H1 (cell line): ENCODE data around the gene B3GAT1. TPM values are rescaled to one million over a fixed set of nuclear protein-coding genes. Genes with fewer than 3 reads are reported as not detected.

Experiments used
- CTCF ChIA-PET: fragments of 300-600 bp; sonication (Branson Sonifier 250); formaldehyde crosslinking; loops from one replicate; lab custom pipeline; 2021; ENCODE audit not compliant: partially characterized antibody; lab: Charles Lee
- POLR2A ChIA-PET: fragments of 300-600 bp; sonication (Branson Sonifier 250); formaldehyde crosslinking; loops from one replicate; lab custom pipeline; 2021; ENCODE audit warnings: inconsistent platforms; ENCODE audit not compliant: partially characterized antibody; lab: Charles Lee
- DNase-seq, 2 experiments: peaks; one replicate each; pipeline versions ENCODE4 v3.0.0 to v3.0.0-alpha.2; 2010 to 2022; ENCODE audit warnings: low spot score in 2 of 2, low read depth in 1 of 2, mixed read lengths in 1 of 2
- FAIRE-seq: peaks from 2 replicates; lab custom pipeline; 2011; peaks lifted over from hg19 to GRCh38; lab: Jason Lieb, UNC
- H2AFZ ChIP-seq: 2 replicates; pipeline ENCODE4 v1.8.1; 2012; ENCODE audit warnings: low read length, inconsistent platforms
- H2AK5ac ChIP-seq: 2 replicates; pipeline ENCODE4 v1.6.1; 2013; ENCODE audit warnings: low read depth, low read length
- H2BK120ac ChIP-seq: replicated peaks from 2 replicates; pipeline ENCODE3; 2013; ENCODE audit warnings: low read depth, low read length, inconsistent platforms
- H2BK12ac ChIP-seq: 2 replicates; pipeline ENCODE4 v1.6.1; 2013; ENCODE audit warnings: low read depth, low read length
- H2BK15ac ChIP-seq: 2 replicates; pipeline ENCODE4 v1.6.1; 2013; ENCODE audit warnings: low read length
- H2BK20ac ChIP-seq: 2 replicates; pipeline ENCODE4 v1.6.1; 2013; ENCODE audit warnings: low read length
- H2BK5ac ChIP-seq: 2 replicates; pipeline ENCODE4 v1.6.1; 2013; ENCODE audit warnings: low read depth, low read length
- H3K14ac ChIP-seq: 2 replicates; pipeline ENCODE4 v1.6.1; 2013; ENCODE audit warnings: inconsistent platforms; ENCODE audit not compliant: insufficient read length
- H3K18ac ChIP-seq: 2 replicates; pipeline ENCODE4 v1.6.1; 2013; ENCODE audit warnings: low read length; ENCODE audit errors: extremely low read depth
- H3K23ac ChIP-seq: 2 replicates; pipeline ENCODE4 v1.6.1; 2013; ENCODE audit warnings: inconsistent platforms; ENCODE audit not compliant: insufficient read length
- H3K23me2 ChIP-seq: 2 replicates; pipeline ENCODE4 v1.6.1; 2013; ENCODE audit warnings: low read depth, low read length
- H3K27ac ChIP-seq: 2 replicates; pipeline ENCODE4 v1.6.1; 2011; ENCODE audit warnings: low read depth, low read length, inconsistent platforms
- H3K27me3 ChIP-seq, 4 experiments: replicated peaks in 1 of 4; 1 replicate in 1 of 4; 2 replicates in 3 of 4; pipeline versions ENCODE4 v1.6.1 to v1.8.1; 2011 to 2013; ENCODE audit warnings: low read length in 3 of 4, mild to moderate bottlenecking in 3 of 4, inconsistent platforms in 2 of 4, mixed read lengths in 2 of 4, moderate library complexity in 1 of 4; ENCODE audit not compliant: control insufficient read depth in 3 of 4, insufficient read depth in 3 of 4; ENCODE audit errors: extremely low read depth in 1 of 4
- H3K36me3 ChIP-seq, 4 experiments: 2 replicates each; pipeline versions ENCODE4 v1.6.1 to v1.8.1; 2011 to 2013; ENCODE audit warnings: mild to moderate bottlenecking in 4 of 4, low read length in 3 of 4, moderate library complexity in 2 of 4, control low read depth in 1 of 4, inconsistent platforms in 1 of 4; ENCODE audit not compliant: insufficient read depth in 4 of 4, control insufficient read depth in 2 of 4
- H3K4ac ChIP-seq: replicated peaks from 2 replicates; pipeline ENCODE3; 2013; ENCODE audit warnings: low read length, low read depth, mixed read lengths, inconsistent platforms; ENCODE audit not compliant: insufficient read length
- H3K4me1 ChIP-seq, 4 experiments: replicated peaks in 1 of 4; 1 replicate in 1 of 4; 2 replicates in 3 of 4; pipeline versions ENCODE4 v1.6.1 to v1.8.1; 2011 to 2013; ENCODE audit warnings: low read length in 3 of 4, inconsistent platforms in 2 of 4, mixed read lengths in 1 of 4; ENCODE audit not compliant: insufficient read depth in 4 of 4, control insufficient read depth in 3 of 4
- H3K4me2 ChIP-seq, 2 experiments: 2 replicates each; pipeline versions ENCODE4 v1.6.1 to v1.8.1; 2011 to 2013; ENCODE audit warnings: low read depth in 2 of 2, low read length in 2 of 2, control low read depth in 1 of 2, inconsistent platforms in 1 of 2, mild to moderate bottlenecking in 1 of 2; ENCODE audit not compliant: insufficient read depth in 1 of 2
- H3K4me3 ChIP-seq, 4 experiments: fragments of 200-600, 300-600 bp in 1 of 4; sonication (generic), shearing (Covaris generic), sonication (Bioruptor Twin) in 1 of 4; 2 replicates each; pipeline versions ENCODE4 v1.5.1 to v1.8.1; 2011 to 2016; ENCODE audit warnings: low read length in 4 of 4, low read depth in 3 of 4, control low read depth in 2 of 4, inconsistent platforms in 2 of 4, mild to moderate bottlenecking in 2 of 4, mixed read lengths in 1 of 4, moderate library complexity in 1 of 4; ENCODE audit not compliant: insufficient read depth in 2 of 4; ENCODE audit errors: extremely low read depth in 1 of 4
- H3K56ac ChIP-seq: replicated peaks from 2 replicates; pipeline ENCODE3; 2013; ENCODE audit warnings: low read depth, mild to moderate bottlenecking, mixed read lengths, low read length, inconsistent platforms; ENCODE audit not compliant: insufficient read length
- H3K79me1 ChIP-seq: 2 replicates; pipeline ENCODE4 v1.6.1; 2013; ENCODE audit warnings: low read depth, low read length, control low read depth
- H3K79me2 ChIP-seq, 2 experiments: 2 replicates each; pipeline versions ENCODE4 v1.6.1 to v1.8.1; 2012 to 2013; ENCODE audit warnings: low read length in 2 of 2, mild to moderate bottlenecking in 2 of 2, inconsistent platforms in 1 of 2; ENCODE audit not compliant: insufficient read depth in 2 of 2, control insufficient read depth in 1 of 2
- H3K9ac ChIP-seq, 4 experiments: replicated peaks in 1 of 4; 1 replicate in 1 of 4; 2 replicates in 3 of 4; pipeline versions ENCODE4 v1.6.1 to v1.8.1; 2011 to 2013; ENCODE audit warnings: low read depth in 3 of 4, low read length in 3 of 4, control low read depth in 2 of 4, mild to moderate bottlenecking in 2 of 4, moderate library complexity in 2 of 4, inconsistent platforms in 1 of 4; ENCODE audit errors: extremely low read depth in 1 of 4
- H3K9me3 ChIP-seq, 2 experiments: 2 replicates each; pipeline versions ENCODE4 v1.6.1 to v1.8.1; 2012 to 2013; ENCODE audit warnings: mild to moderate bottlenecking in 2 of 2, moderate library complexity in 2 of 2, control low read depth in 1 of 2, inconsistent platforms in 1 of 2, low read depth in 1 of 2, low read length in 1 of 2, mixed read lengths in 1 of 2; ENCODE audit not compliant: insufficient read depth in 2 of 2
- H4K20me1 ChIP-seq, 2 experiments: replicated peaks in 1 of 2; 2 replicates each; pipeline versions ENCODE3 to v1.8.1; 2011 to 2013; ENCODE audit warnings: inconsistent platforms in 2 of 2, low read length in 2 of 2, mild to moderate bottlenecking in 1 of 2; ENCODE audit not compliant: insufficient read depth in 2 of 2, control insufficient read depth in 1 of 2
- H4K5ac ChIP-seq: 2 replicates; pipeline ENCODE4 v1.6.1; 2013; ENCODE audit warnings: low read length, low read depth, mixed read lengths, inconsistent platforms; ENCODE audit not compliant: insufficient read length
- H4K8ac ChIP-seq: 2 replicates; pipeline ENCODE4 v1.8.0; 2013; ENCODE audit warnings: mild to moderate bottlenecking, moderate library complexity, low read length, inconsistent platforms; ENCODE audit not compliant: insufficient read depth; ENCODE audit errors: extremely low read depth
- H4K91ac ChIP-seq: replicated peaks from 2 replicates; pipeline ENCODE3; 2013; ENCODE audit warnings: low read length, mixed read lengths, inconsistent platforms; ENCODE audit not compliant: insufficient read length
- GABPA ChIP-seq: IDR thresholded peaks from 2 replicates; pipeline ENCODE4 v1.6.1; 2011; ENCODE audit warnings: mild to moderate bottlenecking, low read length, moderate library complexity, borderline replicate concordance; ENCODE audit not compliant: insufficient read depth
- GTF2F1 ChIP-seq: IDR thresholded peaks from 2 replicates; pipeline ENCODE4 v1.6.1; 2012; ENCODE audit warnings: low read depth, low read length, improper control_type of control experiment, borderline replicate concordance
- KDM5A ChIP-seq: fragments of 200-600 bp; IDR thresholded peaks from 2 replicates; pipeline ENCODE4 v1.7.1; 2012; ENCODE audit warnings: mild to moderate bottlenecking, low read length, inconsistent platforms, mixed read lengths
- PHF8 ChIP-seq: fragments of 200-600 bp; sonication (generic); conservative IDR thresholded peaks from 2 replicates; pipeline ENCODE4 v1.7.1; 2012; ENCODE audit warnings: low read depth, mild to moderate bottlenecking, inconsistent platforms, low read length, moderate library complexity
- RBBP5 ChIP-seq: IDR thresholded peaks from 2 replicates; pipeline ENCODE4 v1.7.1; 2012; ENCODE audit warnings: low read depth, mild to moderate bottlenecking, inconsistent platforms, low read length, moderate library complexity, borderline replicate concordance
- SP2 ChIP-seq: IDR thresholded peaks from 2 replicates; pipeline ENCODE4 v1.6.1; 2012; ENCODE audit warnings: mild to moderate bottlenecking, low read length, inconsistent platforms
- WGBS, 2 experiments: shearing (Covaris generic) in 1 of 2; methylation state at CpG; one replicate each; pipeline versions ENCODE4 v1.1.6 to v1.1.7; 2013 to 2015; ENCODE audit warnings: low lambda C conversion rate in 2 of 2, mixed read lengths in 2 of 2, inconsistent platforms in 1 of 2, low coverage in 1 of 2, missing lambda C conversion rate in 1 of 2; ENCODE audit not compliant: insufficient replicate concordance in 2 of 2, insufficient coverage in 1 of 2, insufficient read length in 1 of 2; ENCODE audit errors: extremely low coverage in 1 of 2, missing lambda C conversion rate in 1 of 2; 5-methylcytosine and 5-hydroxymethylcytosine counted together
- polyA plus RNA-seq, 7 experiments: library from polyadenylated mRNA; depleted of rRNA in 3 of 7; stranded (reverse) in 5 of 7; unstranded in 2 of 7; fragments of >200 nt in 5 of 7; fragments of 200-250 nt in 2 of 7; gene quantifications; 1 replicate in 5 of 7; 2 replicates in 1 of 7; 4 replicates in 1 of 7; pipeline versions ENCODE4 v1.2.1 to v1.2.3, GENCODE V29; 2011 to 2013; ENCODE audit warnings: missing spikeins in 2 of 7, mixed read lengths in 2 of 7
- total RNA-seq: library from RNA; stranded (reverse); fragmentation: NEBNext Ultra II Directional; extraction: Animal tissue kit (Norgen Biotek cat#: 25700); gene quantifications from 2 replicates; pipeline ENCODE4 v1.2.1, GENCODE V29; 2021
- TF ChIP-seq, protein P1 (sequence below): IDR thresholded peaks from 2 replicates; pipeline ENCODE4 v1.6.1; 2012; ENCODE audit warnings: inconsistent platforms
- TF ChIP-seq, protein P2 (sequence below), 3 experiments: IDR thresholded peaks; 1 replicate in 2 of 3; 2 replicates in 1 of 3; pipeline versions ENCODE4 v1.5.1 to v1.6.1; 2011; ENCODE audit warnings: low read length in 3 of 3, mild to moderate bottlenecking in 3 of 3, inconsistent platforms in 2 of 3, low read depth in 1 of 3, moderate library complexity in 1 of 3; ENCODE audit not compliant: insufficient read depth in 1 of 3; ENCODE audit errors: control extremely low read depth in 1 of 3

B3GAT1 gene
- total and polyA plus RNA-seq, 2 of the 8 experiments (the other 6 are each of a cell fraction or from before 2014, with no cell fraction given), result 19.7 to 32.4 TPM

GRCh38 chr11:134459246-134460061 is 47.4 kb upstream of the B3GAT1 start:
- Histone ChIP-seq H3K4ac (no peak overlapping the region), H3K79me2 (no peaks in the 10 kb centered on the region), H3K18ac (no peak overlapping the region), H3K23me2 (no peaks in the 10 kb centered on the region), H2BK15ac (no peak overlapping the region), H3K4me2 (no peak overlapping the region), H3K79me1 (no peaks in the 10 kb centered on the region; the same call in 1 of the 2 replicates), H3K36me3 (no peaks in the 10 kb centered on the region), H3K9me3 (no peaks in the 10 kb centered on the region; a peak in 1 of 4 replicates), H4K91ac (no peak overlapping the region), H2BK5ac (no peak overlapping the region), H2BK12ac (no peak overlapping the region), H3K56ac (no peak overlapping the region), H3K9ac (no peak overlapping the region), H4K5ac (no peak overlapping the region), H3K14ac (no peak overlapping the region), H2BK120ac (no peak overlapping the region), H2AFZ (no peak overlapping the region), H3K27ac (no peak overlapping the region), H3K4me3 (no peak overlapping the region), H4K20me1 (peaks cover 0 to 2% of the 10 kb centered on the region in 2 experiments), H3K23ac (no peak overlapping the region), H2BK20ac (no peak overlapping the region), H2AK5ac (no peak overlapping the region), H3K27me3 (peaks cover 0 to 2% (median 0%) of the 10 kb centered on the region in 4 experiments; a peak in 1 of 7 replicates), H4K8ac (no peak overlapping the region), H3K4me1 (peaks cover 0 to 4% (median 0%) of the 10 kb centered on the region in 4 experiments; a peak in 3 of 7 replicates)
- no peak for FAIRE-seq
- POLR2A ChIA-PET, result interaction anchor here (0.7 kb wide), 1 partner anchor 9 kb away, joined by 3 read pairs; no protein-coding TSS in a partner anchor
- DNase-seq, result no peak
- CTCF ChIA-PET, result interaction anchor here (0.9 to 2.4 kb wide), 6 partner anchors 9 to 616 kb away, joined by 3 to 7 read pairs (median 4); no protein-coding TSS in a partner anchor
- 73% methylated on average over 10 of the region's 10 CpGs; no CpG with 5 or more reads in 1 of the 2 experiments for WGBS, 2 experiments
- TF ChIP-seq GABPA (no peak), SP2 (no peak), RBBP5 (no peak), GTF2F1 (no peak), KDM5A (no peak), PHF8 (no peak)
- TF ChIP-seq, protein P1, sequence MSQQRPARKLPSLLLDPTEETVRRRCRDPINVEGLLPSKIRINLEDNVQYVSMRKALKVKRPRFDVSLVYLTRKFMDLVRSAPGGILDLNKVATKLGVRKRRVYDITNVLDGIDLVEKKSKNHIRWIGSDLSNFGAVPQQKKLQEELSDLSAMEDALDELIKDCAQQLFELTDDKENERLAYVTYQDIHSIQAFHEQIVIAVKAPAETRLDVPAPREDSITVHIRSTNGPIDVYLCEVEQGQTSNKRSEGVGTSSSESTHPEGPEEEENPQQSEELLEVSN, result no peak
- TF ChIP-seq, protein P2, sequence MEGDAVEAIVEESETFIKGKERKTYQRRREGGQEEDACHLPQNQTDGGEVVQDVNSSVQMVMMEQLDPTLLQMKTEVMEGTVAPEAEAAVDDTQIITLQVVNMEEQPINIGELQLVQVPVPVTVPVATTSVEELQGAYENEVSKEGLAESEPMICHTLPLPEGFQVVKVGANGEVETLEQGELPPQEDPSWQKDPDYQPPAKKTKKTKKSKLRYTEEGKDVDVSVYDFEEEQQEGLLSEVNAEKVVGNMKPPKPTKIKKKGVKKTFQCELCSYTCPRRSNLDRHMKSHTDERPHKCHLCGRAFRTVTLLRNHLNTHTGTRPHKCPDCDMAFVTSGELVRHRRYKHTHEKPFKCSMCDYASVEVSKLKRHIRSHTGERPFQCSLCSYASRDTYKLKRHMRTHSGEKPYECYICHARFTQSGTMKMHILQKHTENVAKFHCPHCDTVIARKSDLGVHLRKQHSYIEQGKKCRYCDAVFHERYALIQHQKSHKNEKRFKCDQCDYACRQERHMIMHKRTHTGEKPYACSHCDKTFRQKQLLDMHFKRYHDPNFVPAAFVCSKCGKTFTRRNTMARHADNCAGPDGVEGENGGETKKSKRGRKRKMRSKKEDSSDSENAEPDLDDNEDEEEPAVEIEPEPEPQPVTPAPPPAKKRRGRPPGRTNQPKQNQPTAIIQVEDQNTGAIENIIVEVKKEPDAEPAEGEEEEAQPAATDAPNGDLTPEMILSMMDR (IDR thresholded peaks at IDR 0.05; ENCODE audit: control extremely low read depth in 1 of 3, insufficient read depth in 1 of 3, low read depth in 1 of 3, low read length in 3 of 3), result no peak
